Endothelial cell of umbilical vein (primary cell): ENCODE data around the gene C4orf54. TPM values are rescaled to one million over a fixed set of nuclear protein-coding genes. Genes with fewer than 3 reads are reported as not detected.

ENCODE experiments used
- BruUV-seq: library from RNA; stranded (reverse); fragments of 400-500 nt; replicated peaks from 2 replicates; lab custom pipeline; 2021; lab: Mats Ljungman, UMichigan
- CTCF ChIA-PET: fragments of 300-600, 350-600 bp; sonication (Branson Sonifier 250); formaldehyde crosslinking; loops from one replicate; lab custom pipeline; 2021; ENCODE audit warnings: antibody characterized with exemption, inconsistent platforms; lab: Charles Lee
- POLR2A ChIA-PET: fragments of 300-600, 350-600 bp; sonication (Branson Sonifier 250); formaldehyde crosslinking; loops from one replicate; lab custom pipeline; 2021; ENCODE audit warnings: antibody characterized with exemption, inconsistent platforms; lab: Charles Lee
- DNase-seq: peaks from one replicate; pipeline ENCODE4 v3.0.0-alpha.2; 2011; ENCODE audit warnings: low read depth, low spot score
- FAIRE-seq: peaks from 2 replicates; lab custom pipeline; 2011; peaks lifted over from hg19 to GRCh38; lab: Jason Lieb, UNC
- H2AFZ ChIP-seq: 2 replicates; pipeline ENCODE4 v1.6.0; 2012; ENCODE audit warnings: low read depth, low read length, control low read depth, inconsistent platforms
- H3K27ac ChIP-seq: 2 replicates; pipeline ENCODE4 v1.5.1; 2011; ENCODE audit warnings: low read depth, mild to moderate bottlenecking, control low read depth, low read length, moderate library complexity; ENCODE audit not compliant: insufficient read depth
- H3K27me3 ChIP-seq, 2 experiments: 2 replicates each; pipeline versions ENCODE4 v1.6.0 to v1.6.1; 2011; ENCODE audit warnings: low read length in 2 of 2, mixed read lengths in 1 of 2; ENCODE audit not compliant: control insufficient read depth in 2 of 2, insufficient read depth in 2 of 2
- H3K36me3 ChIP-seq, 2 experiments: 2 replicates in 1 of 2; 3 replicates in 1 of 2; pipeline ENCODE4 v1.5.1; 2011; ENCODE audit warnings: low read length in 2 of 2, mild to moderate bottlenecking in 1 of 2, moderate library complexity in 1 of 2; ENCODE audit not compliant: control insufficient read depth in 2 of 2, insufficient read depth in 2 of 2; ENCODE audit errors: extremely low read depth in 1 of 2
- H3K4me1 ChIP-seq: 3 replicates; pipeline ENCODE4 v1.5.1; 2011; ENCODE audit warnings: mild to moderate bottlenecking, low read length; ENCODE audit not compliant: control insufficient read depth, insufficient read depth; ENCODE audit errors: extremely low read depth
- H3K4me2 ChIP-seq: 2 replicates; pipeline ENCODE4 v1.6.1; 2011; ENCODE audit warnings: low read length, control low read depth, mixed read lengths; ENCODE audit not compliant: insufficient read depth
- H3K4me3 ChIP-seq, 3 experiments: fragments of 200-600 bp in 1 of 3; sonication (generic), shearing (Covaris generic) in 1 of 3; replicated peaks in 1 of 3; 2 replicates each; pipeline ENCODE4 v1.5.1; 2011 to 2016; ENCODE audit warnings: control low read depth in 3 of 3, low read length in 3 of 3, mild to moderate bottlenecking in 2 of 3, inconsistent platforms in 1 of 3, low read depth in 1 of 3, moderate library complexity in 1 of 3; ENCODE audit not compliant: insufficient read depth in 1 of 3
- H3K79me2 ChIP-seq: 2 replicates; pipeline ENCODE4 v1.6.0; 2012; ENCODE audit warnings: low read length, inconsistent platforms; ENCODE audit not compliant: control insufficient read depth, insufficient read depth
- H3K9ac ChIP-seq: replicated peaks from 2 replicates; pipeline ENCODE3; 2011; ENCODE audit warnings: low read length, control low read depth; ENCODE audit not compliant: insufficient read depth; ENCODE audit errors: extremely low read depth
- H3K9me1 ChIP-seq: replicated peaks from 3 replicates; pipeline ENCODE4 v1.6.0; 2011; ENCODE audit warnings: mild to moderate bottlenecking, low read length; ENCODE audit not compliant: control insufficient read depth, insufficient read depth; ENCODE audit errors: extremely low read depth
- H3K9me3 ChIP-seq: replicated peaks from 2 replicates; pipeline ENCODE4 v1.5.1; 2012; ENCODE audit warnings: low read length, inconsistent platforms; ENCODE audit not compliant: control insufficient read depth, insufficient read depth
- H4K20me1 ChIP-seq: replicated peaks from 2 replicates; pipeline ENCODE3; 2011; ENCODE audit warnings: mild to moderate bottlenecking, low read length; ENCODE audit not compliant: control insufficient read depth, insufficient read depth; ENCODE audit errors: extremely low read depth
- CTCF ChIP-seq, 2 donors: IDR thresholded peaks; 1 replicate in 1 of 2; 2 replicates in 1 of 2; pipeline ENCODE4 v1.5.1; 2011; ENCODE audit warnings: low read length in 2 of 2, mild to moderate bottlenecking in 2 of 2, moderate library complexity in 2 of 2, control low read depth in 1 of 2, inconsistent platforms in 1 of 2, low read depth in 1 of 2; ENCODE audit not compliant: insufficient read depth in 1 of 2; ENCODE audit errors: extremely low read depth in 1 of 2
- EZH2 ChIP-seq: IDR thresholded peaks from 2 replicates; pipeline ENCODE4 v1.6.1; 2012; ENCODE audit warnings: borderline replicate concordance, low read depth, mild to moderate bottlenecking, moderate library complexity, low read length, inconsistent platforms; ENCODE audit not compliant: severe bottlenecking
- FOS ChIP-seq: IDR thresholded peaks from 2 replicates; pipeline ENCODE4 v1.6.1; 2011; ENCODE audit warnings: mild to moderate bottlenecking, low read length, moderate library complexity, borderline replicate concordance; ENCODE audit not compliant: insufficient read depth
- GATA2 ChIP-seq: IDR thresholded peaks from 2 replicates; pipeline ENCODE4 v1.7.0; 2011; ENCODE audit warnings: low read depth, mild to moderate bottlenecking, moderate library complexity, mixed read lengths, low read length; ENCODE audit not compliant: insufficient read length, insufficient read depth
- JUN ChIP-seq: IDR thresholded peaks from 2 replicates; pipeline ENCODE4 v1.6.1; 2011; ENCODE audit warnings: borderline replicate concordance, low read depth; ENCODE audit not compliant: insufficient read length, insufficient read depth
- MYC ChIP-seq: IDR thresholded peaks from one replicate; pipeline ENCODE4 v1.6.1; 2011; ENCODE audit warnings: mild to moderate bottlenecking, low read depth, low read length
- POLR2A ChIP-seq: IDR thresholded peaks from 2 replicates; pipeline ENCODE4 v1.6.1; 2012; ENCODE audit warnings: low read depth, mild to moderate bottlenecking, control low read depth, low read length
- POLR2AphosphoS5 ChIP-seq: IDR thresholded peaks from 2 replicates; pipeline ENCODE4 v1.6.1; 2012; ENCODE audit warnings: low read depth, mild to moderate bottlenecking, control low read depth, low read length, moderate library complexity; ENCODE audit not compliant: insufficient read depth
- dilution Hi-C: fragments of 300-500 bp; cut with MboI; formaldehyde crosslinking; loops from one replicate; pipeline ENCODE4 v1.15.0; 2019; ENCODE audit warnings: low sequenced_read_pairs; ENCODE audit not compliant: extremely low pct_ligation_motif_present
- intact Hi-C: fragments of 100-400 bp; cut with micrococcal nuclease; formaldehyde crosslinking; loops from one replicate; pipeline ENCODE4 v1.10.0; 2022
- polyA plus RNA-seq, 4 experiments: library from polyadenylated mRNA; depleted of rRNA in 3 of 4; stranded (reverse) in 3 of 4; unstranded in 1 of 4; fragments of >200 nt; gene quantifications; 2 replicates each; pipeline versions ENCODE4 v1.2.1 to v1.2.3, GENCODE V29; 2011 to 2012; ENCODE audit warnings: missing spikeins in 1 of 4
- total RNA-seq: library from RNA; stranded (reverse); gene quantifications from 2 replicates; pipeline ENCODE4 v1.2.3, GENCODE V29; 2021
- TF ChIP-seq, protein P1 (sequence below): IDR thresholded peaks from 2 replicates; pipeline ENCODE4 v1.6.1; 2011; ENCODE audit not compliant: insufficient read depth, insufficient read length

Gene C4orf54
- total and polyA plus RNA-seq, 2 donors (not counting 3 experiments of a cell fraction or from before 2014, with no cell fraction given) = not detected

DNA sequence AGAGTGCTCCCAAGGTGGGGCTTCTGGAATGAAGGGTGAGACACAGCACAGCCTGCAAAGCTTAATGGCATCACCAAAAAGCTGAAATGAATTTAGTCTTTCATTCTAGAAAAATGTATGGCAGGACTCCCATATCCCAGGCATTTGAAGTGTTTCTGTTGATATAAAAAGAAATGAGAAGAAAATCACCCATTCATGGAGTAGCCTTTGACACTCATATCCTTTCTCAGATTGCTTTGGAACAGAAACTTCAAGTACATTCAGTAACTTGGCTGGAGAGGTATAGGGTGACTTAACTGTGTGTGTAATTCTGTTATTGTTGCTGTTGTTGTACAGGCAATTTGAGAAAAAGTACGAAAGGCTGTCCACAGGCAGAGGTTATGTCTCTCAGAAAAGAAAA is 35.3 kb downstream of the C4orf54 start:
- Histone ChIP-seq H3K4me1 (no peaks in the 10 kb centered on the region), H3K4me3 (no peak overlapping the region), H2AFZ (no peak overlapping the region), H3K27me3 (peaks cover 0 to 5% of the 10 kb centered on the region in 2 experiments), H3K4me2 (no peak overlapping the region), H3K9ac (no peak overlapping the region), H3K79me2 (no peaks in the 10 kb centered on the region), H4K20me1 (no peaks in the 10 kb centered on the region), H3K36me3 (no peaks in the 10 kb centered on the region), H3K27ac (no peak overlapping the region), H3K9me1 (no peaks in the 10 kb centered on the region), H3K9me3 (no peaks in the 10 kb centered on the region)
- intact Hi-C loops = no loop called here
- dilution Hi-C loops = no loop called here
- TF ChIP-seq CTCF (IDR thresholded peaks at IDR 0.05; ENCODE audit: extremely low read depth in 1 of 2, insufficient read depth in 1 of 2, low read depth in 1 of 2, low read length in 2 of 2) (no peak), POLR2AphosphoS5 (no peak), FOS (no peak), JUN (no peak), POLR2A (no peak), EZH2 (no peak), MYC (no peak), GATA2 (no peak)
- TF ChIP-seq, protein P1, sequence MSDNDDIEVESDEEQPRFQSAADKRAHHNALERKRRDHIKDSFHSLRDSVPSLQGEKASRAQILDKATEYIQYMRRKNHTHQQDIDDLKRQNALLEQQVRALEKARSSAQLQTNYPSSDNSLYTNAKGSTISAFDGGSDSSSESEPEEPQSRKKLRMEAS = no peak
- ChIA-PET POLR2A (no interaction called here), CTCF (no interaction called here)
- no peak for DNase-seq
- FAIRE-seq = no peak
- no TSS peak for BruUV-seq
